ENCODE measurements around the gene GRAMD4. TPM values are rescaled to one million over a fixed set of nuclear protein-coding genes. Genes with fewer than 3 reads are reported as not detected.
"Not testable (repeated sequence)": the region's sequence is repeated elsewhere in the genome, so short reads cannot be mapped to it uniquely, and the experiment has no call there.

Gene GRAMD4
- total RNA-seq, 2 donors from 2014 or later: 15.9 to 18.6 TPM

DNA sequence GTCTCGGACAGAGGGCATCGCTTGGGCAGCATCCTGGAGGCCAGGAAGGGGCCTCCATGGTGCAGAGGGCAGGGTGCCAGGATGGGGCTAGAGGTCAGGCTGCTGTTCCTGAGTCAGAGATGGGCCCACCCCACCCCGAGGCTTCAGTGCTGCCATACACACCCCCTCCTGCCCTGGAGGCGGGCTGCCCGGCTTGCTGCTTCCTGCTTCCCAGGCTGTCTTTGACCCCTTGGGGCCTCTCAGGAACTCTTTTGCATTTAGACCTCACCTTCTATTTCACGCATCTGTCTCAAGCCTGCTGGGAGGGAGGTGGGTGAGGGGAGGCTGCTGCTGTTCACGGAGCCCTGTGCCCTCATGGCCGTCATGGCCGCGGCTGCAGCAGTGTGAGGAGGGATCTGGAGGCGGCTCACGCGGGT lies 6.6 kb upstream of the GRAMD4 start:
- intact Hi-C loops (cut with DNase I): no loop called here
- no peak for DNase-seq (ENCODE audit: low spot score)

GRCh38 chr22:46614025-46614931 lies 5.9 kb upstream of the GRAMD4 start:
- intact Hi-C loops (cut with DNase I): no loop called here
- DNase-seq (ENCODE audit: low spot score): no peak

GRCh38 chr22:46617207-46617985 lies 2.8 kb upstream of the GRAMD4 start:
- no peak for DNase-seq (ENCODE audit: low spot score)
- intact Hi-C loops (cut with DNase I): no loop called here

DNA sequence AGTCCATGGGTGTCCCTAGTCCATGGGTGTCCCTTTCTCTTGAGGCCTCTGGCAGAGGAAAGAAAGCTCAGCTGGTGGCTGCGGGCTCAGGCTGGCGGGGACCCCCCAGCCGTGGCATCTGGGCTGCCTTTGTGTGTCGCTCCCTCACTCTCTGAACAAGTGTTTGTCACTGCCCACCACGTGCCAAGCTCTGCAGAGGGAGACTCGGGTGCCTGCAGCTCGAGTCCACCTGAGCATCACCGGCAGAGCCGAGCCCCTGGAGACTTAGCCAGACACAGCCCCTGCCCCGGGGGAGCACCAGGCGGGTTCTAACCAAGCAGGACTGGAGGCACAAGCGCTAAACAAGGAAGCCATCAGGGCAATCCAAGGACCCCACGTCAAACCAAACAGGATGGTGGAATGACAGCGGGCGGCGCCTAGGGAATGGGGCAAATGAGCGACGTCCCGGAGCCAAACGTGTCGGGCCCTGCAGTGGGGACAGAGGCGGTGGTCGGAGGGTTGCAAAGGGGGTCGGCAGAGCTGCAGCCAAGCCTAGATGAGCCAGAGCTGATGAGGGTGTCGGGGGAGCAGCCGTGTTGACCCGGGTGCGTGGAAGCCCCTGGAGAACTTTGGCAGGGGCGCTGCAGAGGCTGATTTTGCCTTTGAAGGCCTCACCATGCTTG lies 2.1 kb upstream of the GRAMD4 start:
- intact Hi-C loops (cut with DNase I): no loop called here
- no peak for DNase-seq (ENCODE audit: low spot score)

DNA sequence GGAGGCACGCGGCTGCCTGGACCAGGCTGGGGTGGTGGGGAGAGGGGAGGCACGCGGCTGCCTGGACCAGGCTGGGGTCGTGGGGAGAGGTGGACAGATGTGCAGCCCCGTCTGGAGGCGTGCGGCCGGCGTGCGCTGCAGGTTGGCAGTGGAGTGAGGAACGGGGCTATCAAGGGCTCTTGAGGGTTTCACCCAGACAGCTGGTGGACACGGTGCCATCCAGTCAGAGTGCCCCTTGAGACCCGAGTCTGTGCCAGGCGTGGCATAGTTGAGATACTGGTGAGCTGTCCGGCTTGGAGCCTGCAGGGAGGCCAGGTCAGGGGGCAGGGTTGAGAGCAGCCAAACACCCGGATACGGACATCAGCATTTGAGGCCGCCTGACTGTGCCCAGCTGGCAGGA lies 1.5 kb upstream of the GRAMD4 start:
- no peak for DNase-seq (ENCODE audit: low spot score)
- intact Hi-C loops (cut with DNase I): no loop called here

DNA sequence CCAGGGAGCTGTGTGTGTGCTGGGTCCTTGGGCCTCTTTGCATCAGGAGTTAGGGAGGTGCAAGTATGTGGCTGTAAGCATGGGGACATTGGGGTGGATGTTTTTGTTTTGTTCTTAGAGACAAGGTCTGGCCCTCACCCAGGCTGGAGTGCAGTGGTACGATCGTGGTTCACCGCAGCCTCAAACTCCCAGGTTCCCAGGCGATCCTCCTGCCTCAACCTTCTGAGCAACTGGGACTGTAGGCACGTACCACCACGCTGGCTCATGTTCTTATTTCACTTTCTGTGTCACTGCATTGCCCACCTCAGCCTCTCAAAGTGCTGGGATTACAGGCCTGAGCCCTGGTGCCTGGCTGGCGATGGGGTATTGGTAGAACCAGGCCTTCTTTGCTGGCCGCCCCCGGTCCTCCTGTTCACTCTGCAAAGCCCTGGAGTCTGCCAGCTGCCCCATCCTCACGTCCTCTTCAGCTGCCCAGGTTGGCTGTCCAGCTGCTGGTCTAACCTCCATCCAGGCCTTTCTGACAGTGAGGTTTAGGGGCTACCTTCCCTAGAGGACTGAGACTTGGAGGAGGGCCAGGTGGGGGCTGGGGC lies 851 bp upstream of the GRAMD4 start:
- intact Hi-C loops (cut with DNase I): no loop called here
- no peak for DNase-seq (ENCODE audit: low spot score)

- no peak for DNase-seq (ENCODE audit: low spot score)
- intact Hi-C loops (cut with DNase I): no loop called here
These were observed 529 bp downstream of the GRAMD4 start for GRCh38 chr22:46620588-46621242.

- intact Hi-C loops (cut with DNase I); DNase-seq (ENCODE audit: low spot score): not testable (repeated sequence)
These were observed 1.2 kb downstream of the GRAMD4 start for GRCh38 chr22:46621243-46621930.

DNA sequence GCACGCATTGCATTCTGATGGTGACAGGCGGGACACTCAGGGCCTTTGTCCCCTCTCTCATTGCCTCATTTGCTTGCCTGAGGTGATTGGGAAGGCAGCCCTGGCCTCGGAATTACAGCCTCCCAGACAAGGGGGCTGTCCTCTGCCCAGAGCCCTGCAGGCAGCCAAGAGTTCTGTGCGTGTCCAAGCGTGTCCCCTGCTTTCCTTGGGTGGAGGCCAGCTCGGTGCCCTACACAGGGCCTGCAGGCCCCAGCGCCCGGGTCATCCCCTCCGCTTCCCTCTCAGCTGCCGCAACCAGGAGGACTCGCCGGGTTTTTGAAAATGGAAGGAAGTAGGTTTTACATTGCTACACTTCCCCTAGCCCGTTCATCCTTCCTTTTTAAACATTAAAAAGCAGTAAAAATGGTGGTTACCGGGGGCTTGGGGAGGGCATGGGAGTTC lies 1.9 kb downstream of the GRAMD4 start:
- DNase-seq (ENCODE audit: low spot score): no peak
- intact Hi-C loops (cut with DNase I): no loop called here

DNA sequence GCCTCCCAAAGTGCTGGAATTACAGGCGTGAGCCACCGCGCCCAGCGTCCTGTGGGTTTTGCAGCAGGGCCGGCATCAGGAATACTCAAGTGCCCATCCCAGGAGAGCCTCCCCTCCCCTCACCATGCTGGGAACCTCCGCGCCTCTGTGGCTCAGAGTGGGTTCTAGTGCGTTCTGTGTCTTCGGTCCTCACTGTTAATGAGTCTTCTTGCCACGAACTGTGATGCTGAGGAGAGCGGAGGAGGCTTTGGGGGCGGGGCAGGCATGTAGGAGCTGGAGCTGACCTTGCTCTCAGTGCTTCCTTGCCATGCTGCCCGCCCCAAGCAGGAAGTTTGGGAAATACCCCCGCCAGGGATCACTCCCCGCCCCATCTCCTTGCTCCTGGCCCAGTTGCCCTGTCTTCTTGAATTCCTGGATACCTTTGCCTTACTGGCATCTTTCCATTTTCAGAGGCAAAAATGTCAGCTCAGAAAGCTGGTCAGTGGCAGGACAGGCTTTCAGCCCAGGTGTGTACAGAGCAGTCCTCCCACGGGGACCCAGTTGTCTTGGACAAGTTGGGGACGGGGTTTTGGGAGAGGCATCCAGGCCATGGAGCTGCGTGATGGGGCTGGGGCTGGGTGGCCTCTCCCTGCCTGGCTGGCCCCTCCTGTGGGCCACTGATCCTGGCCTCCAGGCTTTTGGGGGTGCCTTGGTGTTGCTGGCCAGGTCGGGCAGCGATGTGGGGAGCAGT lies 5.1 kb downstream of the GRAMD4 start:
- intact Hi-C loops (cut with DNase I): no loop called here
- DNase-seq (ENCODE audit: low spot score): no peak

GRCh38 chr22:46625843-46626349 lies 5.7 kb downstream of the GRAMD4 start:
- no peak for DNase-seq (ENCODE audit: low spot score)
- intact Hi-C loops (cut with DNase I): no loop called here

DNA sequence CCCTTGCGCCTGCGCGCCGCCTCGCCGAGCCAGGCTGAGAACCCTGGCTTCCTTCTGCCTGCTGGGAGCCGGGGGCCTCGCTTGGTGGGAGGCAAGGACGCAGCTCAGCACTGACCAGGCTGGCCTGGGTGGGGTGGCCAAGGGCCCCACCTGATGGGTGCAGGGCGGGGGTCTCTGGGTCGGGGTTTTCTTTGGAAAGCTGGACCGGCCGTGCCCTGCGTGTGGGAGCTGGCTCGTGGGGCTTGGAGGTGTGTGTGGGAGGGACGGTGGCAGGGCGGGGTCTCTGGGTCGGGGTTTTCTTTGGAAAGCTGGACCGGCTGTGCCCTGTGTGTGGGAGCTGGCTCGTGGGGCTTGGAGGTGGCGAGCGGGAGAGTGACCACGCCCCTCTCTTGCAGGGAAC lies 6.2 kb downstream of the GRAMD4 start:
- DNase-seq (ENCODE audit: low spot score): no peak
- intact Hi-C loops (cut with DNase I): no loop called here

- no peak for DNase-seq (ENCODE audit: low spot score)
- intact Hi-C loops (cut with DNase I): no loop called here
These were observed 7.0 kb downstream of the GRAMD4 start for GRCh38 chr22:46626911-46627805.

DNA sequence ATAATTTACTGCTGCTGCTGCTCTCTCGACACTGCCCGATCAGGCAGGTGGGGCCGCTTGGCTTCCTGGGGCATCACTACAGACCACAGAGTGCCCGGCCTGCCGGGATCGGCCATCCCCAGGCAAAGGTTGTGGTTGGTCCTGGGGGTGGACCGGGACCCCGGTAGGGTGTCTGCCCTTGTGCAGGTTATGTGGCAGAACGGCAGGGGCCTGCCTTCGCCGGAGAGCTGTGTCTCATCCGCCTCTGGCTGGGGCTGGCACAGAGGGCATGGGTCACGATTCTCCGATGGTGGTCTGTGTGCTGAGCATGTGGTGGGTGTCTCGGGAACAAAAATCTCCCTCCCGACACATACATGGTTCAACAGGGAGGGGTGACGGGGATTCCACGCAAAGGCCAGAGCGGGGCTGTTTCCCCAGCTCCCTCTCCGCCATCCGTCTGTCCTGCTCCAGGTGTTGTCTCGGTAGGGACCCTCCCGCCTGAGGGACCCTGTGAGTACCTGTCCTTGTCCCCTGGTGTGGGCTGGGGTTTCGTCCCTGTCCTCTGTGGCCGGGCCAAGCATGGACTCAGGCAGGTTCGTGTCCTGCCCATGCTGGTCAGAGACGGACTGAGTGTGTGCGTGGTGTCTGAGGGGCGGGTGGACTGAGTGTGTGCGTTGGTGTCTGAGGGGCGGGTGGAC lies 7.8 kb downstream of the GRAMD4 start:
- intact Hi-C loops (cut with DNase I): no loop called here
- no peak for DNase-seq (ENCODE audit: low spot score)

DNA sequence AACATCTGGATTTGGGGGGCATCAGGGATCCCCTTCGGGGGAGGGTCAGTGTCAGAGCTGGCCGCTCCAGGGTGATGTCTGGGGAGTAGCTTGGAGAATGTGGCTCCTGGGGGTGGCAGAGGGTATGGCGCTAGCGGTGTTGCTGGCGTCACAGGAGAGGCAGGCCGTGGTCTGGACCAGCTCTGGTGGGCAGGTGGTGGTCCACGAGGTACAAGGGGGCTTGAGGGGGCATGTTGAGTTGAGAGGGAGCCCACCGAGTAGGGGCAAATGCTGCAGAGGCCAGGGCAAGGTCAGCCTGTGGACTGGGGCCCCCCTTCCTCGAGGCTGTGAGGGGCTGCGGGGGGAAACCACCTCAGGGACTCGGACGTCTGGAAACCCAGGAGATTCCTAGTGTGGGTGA lies 8.6 kb downstream of the GRAMD4 start:
- intact Hi-C loops (cut with DNase I): no loop called here
- DNase-seq (ENCODE audit: low spot score): no peak

GRCh38 chr22:46629291-46629690 lies 9.1 kb downstream of the GRAMD4 start:
- DNase-seq (ENCODE audit: low spot score): no peak
- intact Hi-C loops (cut with DNase I): no loop called here

Measured in posterior vena cava (tissue), 2 donors.